Glutamatergic neuron (in vitro differentiated cells): ENCODE data around the gene ALX1. TPM values are rescaled to one million over a fixed set of nuclear protein-coding genes. Genes with fewer than 3 reads are reported as not detected.

Experiments
- DNase-seq: peaks from one replicate; pipeline ENCODE4 v3.0.0; 2022
- H3K27ac Mint-ChIP-seq: one replicate; pipeline ENCODE4 v1.8.0; 2020; ENCODE audit warnings: mild to moderate bottlenecking, mixed read lengths, inconsistent platforms; ENCODE audit not compliant: unreplicated experiment
- H3K27me3 Mint-ChIP-seq: one replicate; pipeline ENCODE4 v1.8.0; 2020; ENCODE audit warnings: mild to moderate bottlenecking, moderate library complexity, mixed read lengths, inconsistent platforms; ENCODE audit not compliant: unreplicated experiment
- H3K36me3 Mint-ChIP-seq: one replicate; pipeline ENCODE4 v1.8.0; 2020; ENCODE audit warnings: mild to moderate bottlenecking, mixed read lengths, inconsistent platforms; ENCODE audit not compliant: unreplicated experiment
- H3K4me1 Mint-ChIP-seq: one replicate; pipeline ENCODE4 v1.8.0; 2020; ENCODE audit warnings: mild to moderate bottlenecking, low read depth, mixed read lengths, inconsistent platforms; ENCODE audit not compliant: unreplicated experiment
- H3K4me3 Mint-ChIP-seq: one replicate; pipeline ENCODE4 v1.8.0; 2020; ENCODE audit warnings: mild to moderate bottlenecking, mixed read lengths, inconsistent platforms; ENCODE audit not compliant: unreplicated experiment
- H3K9me3 Mint-ChIP-seq: one replicate; pipeline ENCODE4 v1.8.0; 2020; ENCODE audit warnings: mild to moderate bottlenecking, moderate library complexity, mixed read lengths, inconsistent platforms; ENCODE audit not compliant: unreplicated experiment
- CTCF ChIP-seq: fragments of 200-600 bp; sonication (generic); IDR thresholded peaks from one replicate; pipeline ENCODE4 v1.5.0; 2021; ENCODE audit not compliant: partially characterized antibody, unreplicated experiment
- total RNA-seq: library from RNA; stranded (reverse); fragmentation: NEBNext Ultra II Directional; extraction: Animal tissue kit (Norgen Biotek cat#: 25700); gene quantifications from one replicate; pipeline ENCODE4 v1.2.1, GENCODE V29; 2021; ENCODE audit not compliant: unreplicated experiment

ALX1 gene
- total RNA-seq, 1 donor from 2014 or later, result 3.8 TPM

DNA sequence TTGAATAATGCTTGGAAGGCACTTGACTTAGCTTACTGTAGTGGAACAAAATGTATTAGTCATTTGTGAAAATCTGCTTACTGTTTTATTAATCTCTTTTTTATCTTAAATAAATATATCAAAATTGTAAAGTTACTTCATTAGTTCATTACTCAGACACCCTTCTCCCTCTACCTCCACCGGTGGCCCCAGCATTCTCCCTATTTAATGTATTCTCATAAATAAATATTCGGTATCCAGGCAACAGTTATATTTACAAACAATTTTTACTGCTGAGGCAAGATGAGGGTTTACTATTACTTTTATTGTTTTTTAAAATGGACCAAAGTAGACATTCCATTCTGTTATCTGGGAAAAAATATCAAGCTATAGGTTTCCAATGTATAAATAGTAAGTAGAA lies 19.6 kb upstream of the ALX1 start:
- no peak overlapping the region for H3K27ac Mint-ChIP-seq
- H3K36me3 Mint-ChIP-seq, result no peaks in the 10 kb centered on the region
- H3K4me3 Mint-ChIP-seq, result no peak overlapping the region
- DNase-seq, result no peak
- no peaks in the 10 kb centered on the region for H3K27me3 Mint-ChIP-seq
- no peaks in the 10 kb centered on the region for H3K9me3 Mint-ChIP-seq
- no peaks in the 10 kb centered on the region for H3K4me1 Mint-ChIP-seq
- TF ChIP-seq CTCF, result no peak

GRCh38 chr12:85260896-85261295 lies 19.1 kb upstream of the ALX1 start:
- DNase-seq, result no peak
- TF ChIP-seq CTCF, result no peak
- no peaks in the 10 kb centered on the region for H3K4me1 Mint-ChIP-seq
- H3K27me3 Mint-ChIP-seq, result no peaks in the 10 kb centered on the region
- H3K9me3 Mint-ChIP-seq, result no peaks in the 10 kb centered on the region
- H3K27ac Mint-ChIP-seq, result no peak overlapping the region
- H3K4me3 Mint-ChIP-seq, result no peak overlapping the region
- H3K36me3 Mint-ChIP-seq, result no peaks in the 10 kb centered on the region

DNA sequence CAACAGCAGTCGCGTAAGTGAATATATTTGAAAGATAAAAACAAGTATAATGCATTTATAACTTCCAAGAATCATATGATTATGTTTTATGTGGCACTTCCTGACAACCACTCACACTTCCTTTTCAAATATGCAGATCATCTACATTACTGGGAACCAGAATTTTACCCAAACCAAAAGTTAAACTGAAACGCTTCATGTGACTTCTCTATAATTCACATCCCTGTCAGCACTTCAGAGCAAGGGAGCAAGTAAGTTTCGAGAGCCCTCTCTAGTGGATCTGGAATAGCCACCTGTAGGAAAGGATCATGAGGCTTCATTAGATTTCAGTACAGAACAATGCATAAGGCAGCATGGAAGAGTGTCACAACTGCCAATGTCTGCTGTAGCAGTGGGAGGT lies 13.7 kb upstream of the ALX1 start:
- DNase-seq, result no peak
- Mint-ChIP-seq H3K27ac (no peak overlapping the region), H3K4me1 (no peaks in the 10 kb centered on the region), H3K36me3 (no peaks in the 10 kb centered on the region), H3K9me3 (no peaks in the 10 kb centered on the region), H3K4me3 (no peak overlapping the region), H3K27me3 (peaks cover 5% of the 10 kb centered on the region)
- no peak for TF ChIP-seq CTCF

DNA sequence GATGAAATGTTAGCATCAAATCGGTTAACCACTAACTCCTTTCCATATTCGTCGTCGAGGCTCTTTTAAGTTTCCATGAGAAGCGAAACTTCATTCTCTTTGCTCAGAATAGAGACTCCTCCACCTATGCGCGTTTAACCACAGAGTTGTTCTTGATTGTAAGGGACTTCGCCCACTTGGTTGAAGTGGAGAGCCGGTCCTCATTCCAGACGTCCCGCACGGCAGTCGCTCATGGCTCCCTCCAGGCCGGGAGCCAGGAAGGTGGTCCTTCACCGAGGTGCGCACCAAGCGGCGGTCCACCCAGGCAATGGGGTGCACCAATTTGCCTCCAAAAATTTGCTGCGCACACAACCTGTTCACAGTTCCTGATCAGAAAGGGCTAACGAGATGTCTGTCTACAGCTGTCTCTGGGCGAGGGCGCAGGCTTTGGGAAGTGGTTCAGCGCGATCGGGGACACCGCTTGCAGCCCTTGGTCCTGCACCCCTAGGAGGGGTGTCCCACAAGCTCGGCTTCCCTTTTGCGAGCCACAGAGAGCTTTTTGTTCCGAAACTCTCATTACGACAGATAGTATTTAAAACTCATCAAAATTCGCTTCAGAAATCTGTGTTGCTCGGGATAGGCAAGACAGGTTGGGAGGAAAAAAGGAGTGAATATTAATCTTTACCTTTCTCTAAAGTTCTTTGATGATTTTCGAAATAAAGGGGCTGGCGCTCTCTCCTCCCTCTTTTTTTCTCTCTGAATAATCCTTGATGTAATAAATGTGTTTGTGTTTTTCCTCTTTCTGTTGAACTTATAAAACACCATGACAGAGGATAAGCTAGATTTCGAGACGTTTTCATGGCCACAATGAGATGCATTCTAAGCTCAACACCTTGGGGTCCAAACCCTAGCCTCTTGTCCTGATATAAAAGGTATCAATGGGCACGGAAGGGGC lies 6.4 kb upstream of the ALX1 start:
- H3K4me1 Mint-ChIP-seq, result peaks cover 10% of the 10 kb centered on the region
- H3K27me3 Mint-ChIP-seq, result peaks cover 26% of the 10 kb centered on the region
- H3K9me3 Mint-ChIP-seq, result peaks cover 7% of the 10 kb centered on the region
- H3K27ac Mint-ChIP-seq, result no peak overlapping the region
- DNase-seq, result peak; percentile 29
- H3K4me3 Mint-ChIP-seq, result peak overlapping the region; percentile 78
- TF ChIP-seq CTCF, result no peak
- no peaks in the 10 kb centered on the region for H3K36me3 Mint-ChIP-seq

DNA sequence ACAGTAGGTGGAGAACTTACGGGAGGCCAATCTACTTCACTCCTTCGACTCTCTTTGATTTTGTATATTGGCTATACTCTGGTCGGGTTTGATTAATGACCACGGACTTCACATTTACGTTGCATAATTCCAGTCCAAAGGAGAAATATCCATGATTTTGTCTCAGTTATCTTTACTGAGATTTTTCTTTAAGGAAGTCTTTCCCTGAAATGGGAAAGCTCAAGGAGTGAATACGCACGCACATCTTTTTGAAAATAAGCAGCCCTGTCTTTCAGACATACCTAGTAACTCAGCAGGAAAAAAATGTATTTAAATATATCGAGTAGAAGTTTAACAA lies 5.7 kb upstream of the ALX1 start:
- peak overlapping the region; percentile 78 for H3K4me3 Mint-ChIP-seq
- H3K36me3 Mint-ChIP-seq, result no peaks in the 10 kb centered on the region
- DNase-seq, result no peak
- H3K4me1 Mint-ChIP-seq, result peaks cover 10% of the 10 kb centered on the region
- peaks cover 24% of the 10 kb centered on the region for H3K27me3 Mint-ChIP-seq
- H3K27ac Mint-ChIP-seq, result no peak overlapping the region
- peaks cover 10% of the 10 kb centered on the region for H3K9me3 Mint-ChIP-seq
- no peak for TF ChIP-seq CTCF
